Stomach (tissue), 4 donors: ENCODE measurements around the gene RNASE9.
"Not testable (repeated sequence)": the region's sequence is repeated elsewhere in the genome, so short reads cannot be mapped to it uniquely, and the experiment has no call there.

ENCODE experiments used
- CTCF ChIP-seq, 7 experiments: fragments of 450-650 bp in 4 of 7; fragments of 200-600 bp in 3 of 7; sonication (generic) in 3 of 7; IDR thresholded peaks; one replicate each; pipeline ENCODE4 v1.5.1; 2016 to 2019; ENCODE audit warnings: antibody characterized with exemption in 7 of 7, control low read depth in 2 of 7, mild to moderate bottlenecking in 1 of 7
- EP300 ChIP-seq: sonication (generic); formaldehyde crosslinking; IDR thresholded peaks from one replicate; pipeline ENCODE4 v1.6.1; 2017; ENCODE audit warnings: antibody characterized with exemption
- POLR2A ChIP-seq, 4 donors: fragments of 450-650 bp; IDR thresholded peaks; one replicate each; pipeline ENCODE4 v1.6.1; 2016; ENCODE audit warnings: antibody characterized with exemption in 4 of 4, control low read depth in 2 of 4, mild to moderate bottlenecking in 1 of 4, moderate library complexity in 1 of 4

DNA sequence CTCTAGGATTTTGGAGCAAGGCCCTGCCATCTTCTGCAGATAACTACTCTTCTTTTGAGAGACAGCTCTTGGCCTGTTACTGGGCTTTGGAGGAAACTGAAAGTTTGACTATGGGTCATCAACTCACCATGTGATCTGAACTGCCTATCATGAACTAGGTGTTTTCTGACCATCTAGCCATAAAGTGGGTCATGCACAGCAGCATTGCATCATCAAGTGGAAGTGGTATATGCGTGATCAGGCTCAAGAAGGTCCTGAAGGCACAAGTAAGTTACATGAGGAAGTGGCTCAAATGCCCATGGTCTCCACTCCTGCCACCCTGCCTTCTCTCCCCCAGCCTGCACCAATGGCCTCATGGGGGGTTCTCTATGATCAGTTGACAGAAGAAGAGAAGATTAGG is 9.9 kb upstream of the RNASE9 start:
- TF ChIP-seq CTCF (IDR thresholded peaks at IDR 0.05); POLR2A (IDR thresholded peaks at IDR 0.05); EP300: not testable (repeated sequence)
